GM21367 (cell line): ENCODE data around the gene SIRT4.

ENCODE experiments used
- ATAC-seq: cut with Tn5 transposase; IDR thresholded peaks from one replicate; pipeline ENCODE4 v1.9.1; 2021; ENCODE audit not compliant: unreplicated experiment

The SIRT4 gene

DNA sequence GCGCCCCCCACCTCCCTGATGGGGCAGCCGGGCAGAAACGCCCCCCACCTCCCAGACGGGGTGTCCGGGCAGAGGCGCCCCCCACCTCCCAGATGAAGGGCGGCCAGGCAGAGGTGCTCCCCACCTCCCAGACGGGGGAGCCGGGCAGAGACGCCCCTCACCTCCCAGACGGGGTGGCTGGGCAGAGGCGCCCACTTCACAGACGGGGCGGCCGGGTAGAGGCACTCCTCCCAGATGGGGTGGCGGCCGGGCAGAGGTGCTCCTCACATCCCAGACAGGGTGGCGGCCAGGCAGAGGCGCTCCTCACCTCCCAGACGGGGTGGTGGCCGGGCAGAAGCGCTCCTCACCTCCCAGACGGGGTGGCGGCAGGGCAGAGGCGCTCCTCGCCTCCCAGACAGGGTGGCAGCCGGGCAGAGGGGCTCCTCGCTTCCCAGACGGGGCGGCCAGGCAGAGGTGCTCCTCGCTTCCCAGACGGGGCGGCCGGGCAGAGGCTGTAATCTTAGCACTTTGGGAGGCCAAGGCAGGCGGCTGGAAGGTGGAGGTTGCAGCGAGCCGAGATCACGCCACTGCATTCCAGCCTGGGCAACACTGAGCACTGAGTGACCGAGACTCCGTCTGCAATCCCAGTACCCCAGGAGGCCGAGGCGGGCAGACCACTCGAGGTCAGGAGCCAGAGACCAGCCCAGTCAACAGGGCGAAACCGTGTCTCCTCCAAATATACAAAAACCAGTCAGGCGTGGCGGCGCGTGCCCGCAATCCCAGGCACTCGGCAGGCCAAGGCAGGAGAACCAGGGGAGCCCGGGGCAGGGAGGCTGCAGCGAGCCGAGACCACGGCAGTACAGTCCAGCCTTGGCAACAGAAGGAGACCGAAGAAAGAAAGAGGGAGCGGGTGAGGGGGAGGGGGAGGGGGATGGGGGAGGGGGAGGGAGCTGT, 23.7 kb upstream of the SIRT4 start:
- no peak for ATAC-seq

- ATAC-seq = no peak
Observed at GRCh38 chr12:120283318-120283717, 18.8 kb upstream of the SIRT4 start.

DNA sequence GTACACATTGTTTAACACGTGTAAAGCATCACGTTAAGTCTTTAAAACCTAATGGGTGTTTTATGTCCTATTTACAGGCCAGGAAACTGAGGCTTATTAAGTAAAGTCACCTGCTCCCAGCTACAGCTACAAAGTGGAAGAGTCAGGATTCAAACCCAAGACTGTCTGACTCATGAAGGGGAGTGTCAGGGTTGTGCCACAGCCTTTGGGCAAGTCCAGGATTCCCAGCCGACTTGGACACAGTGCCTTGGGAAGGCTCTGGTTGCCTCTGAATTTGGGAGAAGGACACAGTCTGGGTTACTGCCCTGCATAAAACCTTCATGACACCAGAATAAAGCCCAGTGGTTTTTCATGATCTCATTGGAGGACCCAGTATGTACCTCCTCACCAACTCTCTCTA, 17.7 kb upstream of the SIRT4 start:
- no peak for ATAC-seq

GRCh38 chr12:120286768-120287490, 15.2 kb upstream of the SIRT4 start:
- no peak for ATAC-seq

GRCh38 chr12:120287491-120287890, 14.6 kb upstream of the SIRT4 start:
- no peak for ATAC-seq

DNA sequence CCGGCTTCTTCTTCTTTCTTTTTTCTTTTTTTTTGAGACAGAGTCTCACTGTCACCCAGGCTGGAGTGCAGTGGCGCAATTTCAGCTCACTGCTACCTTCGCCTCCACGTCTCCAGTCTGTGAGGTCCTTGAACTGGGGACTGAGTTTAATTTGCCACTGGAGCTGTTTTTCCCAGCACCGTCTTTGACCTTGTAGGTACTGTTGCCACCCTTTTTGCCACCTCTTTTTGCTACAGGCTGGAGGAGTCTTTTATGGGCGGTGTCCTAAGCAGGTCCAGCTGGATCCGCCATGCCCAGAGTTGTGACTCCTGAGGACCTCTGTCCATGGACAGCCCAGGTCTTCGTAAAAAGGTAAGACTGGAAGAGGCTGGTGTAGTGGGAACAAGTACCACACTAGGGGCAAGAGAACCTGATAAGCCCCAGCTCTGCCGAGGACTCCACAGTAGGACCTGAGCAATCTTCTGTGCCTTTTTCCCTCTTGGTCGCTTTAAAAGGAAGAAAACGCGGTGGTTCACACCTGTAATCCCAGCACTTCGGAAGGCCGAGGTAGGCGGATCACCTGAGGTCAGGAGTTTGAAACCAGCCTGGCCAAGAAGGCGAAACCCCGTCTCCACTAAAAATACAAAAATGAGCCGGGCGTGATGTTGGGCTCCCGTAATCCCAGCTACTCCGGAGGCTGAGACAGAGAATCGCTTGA, 11.4 kb upstream of the SIRT4 start:
- no peak for ATAC-seq

DNA sequence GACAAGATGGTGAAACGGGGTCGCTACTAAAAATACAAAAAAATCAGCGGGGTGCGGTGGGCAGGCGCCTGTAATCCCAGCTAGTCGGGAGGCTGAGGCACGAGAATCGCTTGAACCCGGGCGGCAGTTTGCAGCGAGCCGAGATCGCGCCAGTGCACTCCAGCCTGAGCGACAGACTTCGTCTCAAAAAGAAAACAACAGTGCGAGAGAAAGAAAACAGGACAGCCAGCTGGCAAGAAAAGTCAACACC, 9.8 kb upstream of the SIRT4 start:
- ATAC-seq = no peak

DNA sequence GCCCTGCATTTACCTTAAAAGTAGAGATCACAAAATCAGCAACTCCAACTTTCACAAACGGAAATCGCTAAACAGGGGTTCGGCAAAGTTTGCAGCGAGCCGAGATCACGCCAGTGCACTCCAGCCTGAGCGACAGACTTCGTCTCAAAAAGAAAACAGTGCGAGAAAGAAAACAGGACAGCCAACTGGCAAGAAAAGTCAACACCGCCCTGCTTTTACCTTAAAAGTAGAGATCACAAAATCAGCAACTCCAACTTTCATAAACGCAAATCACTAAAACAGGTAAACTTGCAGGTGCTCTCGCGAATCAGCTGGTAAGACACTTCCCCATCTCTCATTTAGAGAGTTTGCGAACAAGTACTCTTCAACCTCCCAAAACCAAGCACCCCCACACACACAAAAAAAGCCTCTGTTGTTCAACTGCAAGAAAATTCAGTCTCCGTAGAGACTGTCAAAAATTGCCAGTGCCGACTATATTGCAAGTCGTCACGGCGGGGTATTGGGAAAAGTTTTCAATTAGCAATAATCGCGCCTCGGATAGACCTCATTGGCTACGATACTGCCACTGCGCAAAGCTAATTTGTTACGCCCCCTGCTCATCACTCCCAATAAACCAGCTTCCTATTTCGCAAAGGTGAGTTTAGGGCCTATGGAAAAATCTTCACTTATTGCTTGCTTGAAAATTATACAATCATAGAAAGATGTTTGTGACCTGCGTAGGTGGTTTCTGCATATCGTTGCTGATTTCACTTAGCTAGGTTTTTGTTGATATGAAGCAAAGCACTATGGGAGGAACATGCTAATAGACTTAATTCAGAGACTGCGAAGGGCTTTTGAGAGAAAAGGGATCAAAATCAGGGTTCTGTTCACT, 9.2 kb upstream of the SIRT4 start, which contains the start of gene RNU4-1:
RNU4-1 (minus strand) TSS at position 577 of the 871 bp plus-strand sequence.
- peak; percentile 41 for ATAC-seq

- no peak for ATAC-seq
Observed at GRCh38 chr12:120314220-120314619, 12.1 kb downstream of the SIRT4 start.

DNA sequence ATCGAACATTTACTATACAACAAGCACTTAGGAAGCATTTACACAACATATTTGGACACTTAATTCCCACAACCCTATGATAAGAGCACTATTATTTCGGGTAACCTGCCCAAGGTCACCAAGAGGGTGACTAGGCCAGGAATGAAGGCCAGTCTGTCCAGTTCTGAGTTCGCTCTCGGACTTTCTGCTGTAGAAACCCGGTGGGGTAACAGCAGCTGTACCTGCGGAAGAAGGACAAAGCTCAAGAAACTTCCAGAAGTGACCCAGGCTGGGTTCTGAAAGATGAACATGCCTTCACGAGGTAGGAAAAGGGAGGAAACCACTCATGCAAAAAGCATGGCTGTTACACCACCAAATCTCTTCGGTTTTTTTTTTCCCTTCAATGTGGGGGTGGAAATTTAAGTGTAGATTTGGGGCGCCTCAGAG, 14.7 kb downstream of the SIRT4 start:
- no peak for ATAC-seq

DNA sequence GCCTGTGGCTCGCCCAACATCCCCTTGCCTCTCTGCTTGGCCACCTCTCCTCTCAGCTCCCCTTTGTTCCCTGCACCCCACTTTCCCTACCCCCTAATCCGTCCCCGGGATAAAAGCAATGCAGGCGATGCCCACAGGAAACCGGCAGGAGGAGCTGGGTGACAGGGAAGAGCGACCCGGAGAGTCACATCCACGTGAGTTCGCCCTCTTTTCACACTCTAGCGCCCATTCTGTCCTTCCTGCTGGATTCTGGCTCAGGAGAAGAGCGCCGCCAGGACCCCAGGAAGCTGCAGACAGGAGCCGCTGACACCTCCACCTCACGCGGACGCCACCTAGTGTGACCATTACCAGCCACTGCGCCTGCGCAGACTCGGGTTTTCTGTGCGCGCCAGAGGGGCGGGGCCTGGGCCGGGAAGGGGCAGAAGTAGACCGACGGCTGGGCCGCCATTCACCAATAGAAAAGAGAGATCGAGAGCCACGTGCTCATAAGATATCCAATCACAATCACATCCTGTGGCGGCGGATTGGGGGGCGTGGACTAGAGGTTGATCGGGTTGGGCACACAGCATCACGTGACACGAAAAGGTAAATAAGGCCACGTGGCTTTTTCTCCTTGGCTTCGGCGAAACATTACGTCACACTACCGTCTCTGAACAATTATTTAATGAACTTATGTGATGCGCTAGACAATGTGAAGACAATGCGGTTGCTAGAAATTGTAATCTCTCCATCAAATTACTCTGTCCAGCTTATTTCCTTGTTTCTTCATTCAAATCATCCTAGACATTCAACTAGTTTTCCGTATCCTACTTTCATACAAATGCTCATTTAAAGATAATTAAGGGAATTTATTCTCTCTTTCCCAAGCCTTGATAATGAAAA, 15.3 kb downstream of the SIRT4 start:
- peak; percentile 98 for ATAC-seq

- no peak for ATAC-seq
Observed at GRCh38 chr12:120321382-120322202, 19.5 kb downstream of the SIRT4 start.

DNA sequence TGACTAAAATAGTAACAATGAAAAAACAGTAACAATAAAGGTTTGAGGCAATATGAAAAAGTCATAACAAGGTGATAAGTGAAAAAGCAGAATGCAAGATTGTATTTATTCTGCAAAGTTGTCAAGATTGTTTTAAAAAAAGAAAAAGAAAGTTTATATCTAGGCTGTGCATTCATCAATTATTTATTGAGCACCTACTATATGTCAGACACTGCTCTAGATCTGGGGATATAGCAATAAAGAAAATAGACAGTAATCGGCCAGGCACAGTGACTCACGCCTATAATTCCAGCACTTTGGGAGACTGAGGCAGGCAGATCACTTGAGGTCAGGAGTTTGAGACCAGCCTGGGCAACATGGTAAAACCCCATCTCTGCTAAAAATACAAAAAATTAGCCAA, 21.7 kb downstream of the SIRT4 start:
- ATAC-seq = no peak

- no peak for ATAC-seq
Observed at GRCh38 chr12:120324841-120325417, 22.8 kb downstream of the SIRT4 start.

DNA sequence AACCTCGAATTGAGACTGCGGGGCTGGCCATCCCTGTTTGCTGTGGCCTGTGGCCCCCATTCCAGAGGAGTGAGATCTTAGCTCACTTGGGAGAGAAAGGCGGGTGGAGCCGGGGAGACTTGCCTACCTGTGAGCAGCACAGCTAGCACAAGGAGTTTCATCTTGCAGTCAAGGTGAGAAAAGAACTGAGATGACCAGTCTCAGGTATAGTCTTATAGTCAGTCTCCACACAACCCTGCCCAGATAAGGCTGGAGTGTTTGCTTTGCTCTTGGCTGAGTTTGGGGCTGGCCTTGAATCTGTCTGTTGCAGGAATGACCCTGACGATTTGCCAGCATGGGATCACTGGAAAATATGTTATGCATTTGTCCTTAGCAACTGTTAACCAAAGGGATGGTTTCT, 25.5 kb downstream of the SIRT4 start, which contains the start of gene PLA2G1B:
PLA2G1B (minus strand) TSS at position 187 of the 400 bp plus-strand sequence; CDS start at position 161, 26 bp downstream.
- no peak for ATAC-seq

DNA sequence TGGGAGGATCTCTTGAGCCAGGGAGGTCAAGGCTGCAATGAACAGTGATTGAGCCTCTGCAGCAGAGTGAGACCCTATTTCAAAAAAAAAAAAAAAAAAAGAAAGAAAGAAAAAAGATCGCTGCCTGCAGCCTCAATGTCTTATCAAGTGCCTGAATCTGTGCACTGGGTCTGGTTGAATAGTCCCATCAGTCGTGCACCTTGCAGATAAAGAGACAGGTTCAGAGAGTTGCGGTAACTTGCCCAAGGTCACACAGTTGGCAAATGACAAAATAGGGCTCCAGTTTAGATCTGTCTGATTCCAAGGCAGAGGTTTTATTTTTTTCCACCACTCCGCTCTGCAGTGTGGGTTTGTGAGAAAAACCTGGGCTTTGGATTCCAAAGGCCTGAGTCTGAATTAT, 26.1 kb downstream of the SIRT4 start:
- ATAC-seq = no peak

DNA sequence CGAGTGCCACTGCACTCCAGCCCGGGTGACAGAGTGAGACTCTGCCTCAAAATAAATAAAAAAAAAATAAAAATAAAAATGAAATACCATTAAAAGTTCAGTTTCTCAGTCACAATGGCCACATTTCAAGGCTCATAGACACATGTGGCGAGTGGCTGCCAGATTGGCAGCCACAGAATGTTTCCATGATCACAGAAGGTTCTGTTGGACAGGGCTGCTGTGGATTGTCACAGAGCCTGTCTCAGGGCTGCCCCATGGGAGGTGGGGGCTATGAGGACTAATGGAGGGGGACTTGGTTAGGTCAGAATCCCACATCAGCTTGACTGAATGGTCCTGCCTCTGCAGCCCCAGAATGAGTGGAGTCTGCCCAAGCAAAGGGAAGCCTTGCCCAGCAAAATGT, 29.3 kb downstream of the SIRT4 start:
- no peak for ATAC-seq

- no peak for ATAC-seq
Observed at GRCh38 chr12:120332041-120332440, 29.9 kb downstream of the SIRT4 start.
